Measurements from ENCODE around the gene ITGB6. TPM values are rescaled to one million over a fixed set of nuclear protein-coding genes. Genes with fewer than 3 reads are reported as not detected.

ITGB6 gene
- total RNA-seq, 1 experiment from 2014 or later, result not detected

DNA sequence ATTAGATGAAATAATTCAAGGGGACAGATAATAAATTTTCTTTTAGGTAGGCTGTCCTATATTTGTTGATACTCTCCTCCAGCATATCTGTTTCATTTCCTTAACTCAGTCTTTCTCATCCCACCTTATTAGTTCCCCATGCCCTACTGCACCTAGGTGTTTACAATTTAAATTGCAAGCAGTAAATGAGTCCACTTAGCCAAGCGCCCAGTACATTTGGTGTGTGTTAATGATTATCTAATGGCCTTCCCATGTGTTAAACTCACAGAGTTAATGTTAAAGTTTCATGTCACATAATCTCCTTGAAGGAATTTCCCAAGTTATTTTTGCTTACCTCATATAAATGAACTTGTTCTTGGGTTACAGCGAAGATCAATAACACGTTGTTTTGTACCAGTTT lies 31.2 kb downstream of the ITGB6 start (continued):
- TF ChIP-seq CTCF (IDR thresholded peaks at IDR 0.05), result no peak

DNA sequence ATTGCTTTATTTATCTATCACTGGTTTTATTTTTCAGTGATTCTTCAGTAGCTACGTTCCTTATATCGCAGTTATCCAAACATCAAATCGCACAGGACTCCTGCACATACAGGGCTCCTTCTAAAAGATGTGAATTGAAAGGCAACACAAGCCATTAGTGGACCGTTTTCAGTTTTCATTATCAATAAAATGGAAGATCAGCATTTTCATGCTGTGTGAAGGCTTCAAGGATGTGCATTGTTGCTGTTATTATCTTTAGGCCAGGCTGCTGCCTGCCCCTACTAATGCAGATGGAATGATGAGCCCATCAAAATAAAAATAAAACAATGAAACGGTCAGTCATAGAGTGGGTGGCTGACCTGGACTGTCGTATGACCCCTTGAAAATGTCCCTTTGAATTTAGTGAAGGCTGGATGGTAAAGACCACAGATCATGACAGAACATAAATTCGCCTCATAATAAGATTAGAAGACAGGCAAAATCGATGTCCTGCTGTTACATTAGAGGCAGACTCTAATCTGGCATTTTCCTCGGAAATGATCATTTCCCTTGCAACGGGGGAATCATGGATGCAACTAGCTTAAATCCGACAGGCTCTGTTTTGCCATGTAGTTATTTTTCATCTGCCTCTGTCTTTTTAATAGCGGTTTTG lies 32.9 kb downstream of the ITGB6 start:
- ChIA-PET POLR2A (no interaction called here), CTCF (no interaction called here)
- Mint-ChIP-seq H3K9me3 (no peaks in the 10 kb centered on the region), H3K4me1 (peaks cover 9% of the 10 kb centered on the region; the same call in 1 of the 2 replicates), H3K4me3 (no peak overlapping the region), H3K36me3 (no peaks in the 10 kb centered on the region), H3K27me3 (ENCODE audit: low read depth) (no peaks in the 10 kb centered on the region), H3K27ac (no peak overlapping the region)
- TF ChIP-seq ZNF512 (CRISPR knock-in tag; IDR thresholded peaks at IDR 0.05; ENCODE audit: borderline replicate concordance), result no peak
- no peak for TF ChIP-seq CBFB (CRISPR knock-in tag; IDR thresholded peaks at IDR 0.05; ENCODE audit: low read depth)
- no peak for TF ChIP-seq GRHL2 (CRISPR knock-in tag; IDR thresholded peaks at IDR 0.05; ENCODE audit: insufficient replicate concordance, severe bottlenecking)
- no peak for TF ChIP-seq NR1H2 (CRISPR knock-in tag; IDR thresholded peaks at IDR 0.05)
- TF ChIP-seq RORB (CRISPR knock-in tag; IDR thresholded peaks at IDR 0.05), result no peak
- TF ChIP-seq TCF7 (CRISPR knock-in tag; IDR thresholded peaks at IDR 0.05; ENCODE audit: low read depth), result no peak
- TF ChIP-seq, protein P1, sequence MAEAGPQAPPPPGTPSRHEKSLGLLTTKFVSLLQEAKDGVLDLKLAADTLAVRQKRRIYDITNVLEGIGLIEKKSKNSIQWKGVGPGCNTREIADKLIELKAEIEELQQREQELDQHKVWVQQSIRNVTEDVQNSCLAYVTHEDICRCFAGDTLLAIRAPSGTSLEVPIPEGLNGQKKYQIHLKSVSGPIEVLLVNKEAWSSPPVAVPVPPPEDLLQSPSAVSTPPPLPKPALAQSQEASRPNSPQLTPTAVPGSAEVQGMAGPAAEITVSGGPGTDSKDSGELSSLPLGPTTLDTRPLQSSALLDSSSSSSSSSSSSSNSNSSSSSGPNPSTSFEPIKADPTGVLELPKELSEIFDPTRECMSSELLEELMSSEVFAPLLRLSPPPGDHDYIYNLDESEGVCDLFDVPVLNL (CRISPR knock-in tag; IDR thresholded peaks at IDR 0.05; ENCODE audit: borderline replicate concordance, low read depth), result no peak
- no peak for TF ChIP-seq SMAD3 (CRISPR knock-in tag; IDR thresholded peaks at IDR 0.05; ENCODE audit: borderline replicate concordance)
- TF ChIP-seq EMX1 (CRISPR knock-in tag; IDR thresholded peaks at IDR 0.05), result no peak
- TF ChIP-seq STAT6 (CRISPR knock-in tag; conservative IDR thresholded peaks at IDR 0.05; ENCODE audit: low read depth), result no peak
- TF ChIP-seq, protein P2, sequence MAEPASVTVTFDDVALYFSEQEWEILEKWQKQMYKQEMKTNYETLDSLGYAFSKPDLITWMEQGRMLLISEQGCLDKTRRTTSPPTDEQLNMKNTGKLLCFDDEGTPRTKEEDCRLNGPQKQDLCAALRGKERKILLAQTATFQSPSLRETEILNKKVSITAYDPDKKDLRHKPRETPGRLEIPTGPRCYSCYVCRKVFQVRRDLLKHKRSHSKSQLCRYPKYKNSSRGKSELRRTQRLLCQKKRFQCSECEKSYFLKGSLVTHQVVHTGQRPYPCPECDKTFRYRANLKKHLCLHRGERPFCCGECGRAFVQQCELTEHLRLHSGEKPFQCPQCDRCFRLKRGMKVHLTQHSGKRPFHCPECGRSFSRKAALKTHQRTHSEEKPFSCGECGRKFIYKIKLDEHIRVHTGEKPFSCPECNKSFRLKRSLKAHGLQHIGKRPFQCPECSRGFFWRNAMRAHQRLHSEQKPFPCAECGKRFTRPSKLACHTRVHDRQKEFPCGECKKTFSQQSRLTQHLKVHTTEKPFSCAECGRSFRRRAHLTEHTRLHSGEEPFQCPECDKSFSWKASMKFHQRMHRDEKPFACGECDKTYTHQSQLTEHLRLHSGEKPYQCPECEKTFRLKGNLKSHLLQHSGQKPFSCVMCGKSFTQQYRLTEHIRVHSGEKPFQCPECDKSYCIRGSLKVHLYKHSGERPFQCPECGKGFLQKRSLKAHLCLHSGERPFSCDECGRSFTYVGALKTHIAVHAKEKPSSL (CRISPR knock-in tag; conservative IDR thresholded peaks at IDR 0.05), result no peak
- TF ChIP-seq ELF4 (CRISPR knock-in tag; IDR thresholded peaks at IDR 0.05; ENCODE audit: low read depth), result no peak
- no peak for TF ChIP-seq TEAD4 (CRISPR knock-in tag; IDR thresholded peaks at IDR 0.05)
- TF ChIP-seq NFE2L1 (CRISPR knock-in tag; IDR thresholded peaks at IDR 0.05), result no peak
- no peak for TF ChIP-seq PRDM15 (CRISPR knock-in tag; IDR thresholded peaks at IDR 0.05)
- TF ChIP-seq NFATC4 (CRISPR knock-in tag; IDR thresholded peaks at IDR 0.05), result no peak
- no peak for TF ChIP-seq IRF2 (CRISPR knock-in tag; IDR thresholded peaks at IDR 0.05; ENCODE audit: borderline replicate concordance, low read depth)
- no peak for TF ChIP-seq IRF1 (CRISPR knock-in tag; IDR thresholded peaks at IDR 0.05)
- no peak for TF ChIP-seq MYBL2 (CRISPR knock-in tag; IDR thresholded peaks at IDR 0.05)
- no peak for TF ChIP-seq ZNF317 (CRISPR knock-in tag; IDR thresholded peaks at IDR 0.05; ENCODE audit: borderline replicate concordance, low read depth)
- DNase-seq (ENCODE audit: low spot score) (no peak), ATAC-seq (no peak)

All from WTC11 (cell line).